GM12801 (cell line): ENCODE data around the gene TMEM184B.

Source experiments
- CTCF ChIP-seq: IDR thresholded peaks from one replicate; pipeline ENCODE4 v1.5.1; 2011; ENCODE audit warnings: control low read depth; ENCODE audit not compliant: insufficient read length; ENCODE audit errors: extremely low read depth

The TMEM184B gene

GRCh38 chr22:38271101-38271500 is 1.7 kb downstream of the TMEM184B start:
- TF ChIP-seq CTCF, result no peak

- TF ChIP-seq CTCF, result no peak
Observed at GRCh38 chr22:38270091-38270992, 2.5 kb downstream of the TMEM184B start.

GRCh38 chr22:38269466-38269865 is 3.3 kb downstream of the TMEM184B start:
- TF ChIP-seq CTCF, result no peak

DNA sequence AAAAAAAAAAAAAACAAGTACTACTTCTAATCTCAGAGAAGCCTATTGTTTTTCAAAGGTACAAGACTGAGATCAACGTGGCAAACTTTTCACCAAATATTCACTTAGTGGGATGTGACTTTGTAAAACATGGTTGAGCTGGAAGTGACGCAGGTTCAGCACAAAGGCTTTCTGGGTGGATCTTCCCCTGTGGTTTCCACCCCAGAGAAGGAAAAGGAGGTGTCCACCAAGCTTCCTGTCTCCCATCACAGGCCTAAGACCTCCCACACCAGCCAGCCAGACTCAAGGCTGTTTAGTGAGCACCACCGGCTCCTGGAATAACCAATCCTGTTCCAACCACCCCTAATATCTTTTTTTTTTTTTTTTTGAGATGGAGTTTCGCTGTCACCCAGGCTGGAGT is 5.7 kb downstream of the TMEM184B start:
- no peak for TF ChIP-seq CTCF

DNA sequence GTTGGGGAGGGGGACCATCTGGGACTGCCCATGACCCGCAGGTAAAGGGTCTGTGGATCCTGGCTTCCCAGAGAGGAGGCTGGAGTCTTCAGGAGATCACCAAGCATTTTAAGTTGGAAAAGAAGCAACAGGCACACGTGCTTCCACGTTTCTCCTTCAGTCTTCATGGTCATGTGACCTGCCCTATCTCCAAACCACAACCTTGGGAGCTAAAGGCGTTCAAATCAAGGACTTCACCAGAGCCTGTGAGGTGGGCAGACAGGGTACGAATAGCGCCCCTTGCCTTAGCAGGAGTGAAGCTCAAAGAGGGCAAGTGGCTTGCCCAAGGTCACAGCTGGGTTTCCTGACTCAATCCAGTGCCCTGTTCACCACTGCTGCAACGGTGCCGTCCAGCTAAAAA is 6.7 kb downstream of the TMEM184B start:
- TF ChIP-seq CTCF, result no peak

DNA sequence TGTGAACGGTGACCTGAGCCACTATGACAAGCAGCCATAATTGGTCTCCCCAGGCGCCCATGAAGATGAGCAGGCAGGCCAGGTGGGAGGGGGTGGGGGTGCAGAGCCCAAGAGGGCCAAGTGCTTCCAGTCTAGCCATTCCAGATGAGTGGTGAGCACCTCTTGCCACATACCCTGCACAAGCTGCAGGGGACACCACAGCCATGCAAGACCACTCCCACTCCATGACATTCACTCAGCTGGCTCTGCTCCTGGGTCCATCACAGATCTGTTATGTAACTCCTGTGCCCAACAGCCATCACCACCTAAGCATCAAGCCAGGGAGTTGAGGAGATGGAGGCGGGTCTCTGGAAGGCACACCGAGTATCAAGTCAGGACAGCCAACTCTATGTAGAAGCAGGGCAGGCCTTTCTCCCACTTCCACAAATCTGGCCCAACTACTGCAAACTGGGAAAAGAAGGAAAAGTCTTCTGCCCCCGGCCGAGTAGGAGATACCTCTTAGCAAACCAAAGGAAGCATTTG is 8.4 kb downstream of the TMEM184B start:
- no peak for TF ChIP-seq CTCF

- no peak for TF ChIP-seq CTCF
Observed at GRCh38 chr22:38262051-38262795, 10.6 kb downstream of the TMEM184B start.
